Spleen (tissue), 13 donors: ENCODE measurements around the gene OGG1. TPM values are rescaled to one million over a fixed set of nuclear protein-coding genes. Genes with fewer than 3 reads are reported as not detected.

Experiments
- DNase-seq: peaks from one replicate; pipeline ENCODE4 v3.0.0-alpha.2; 2020
- H3K27ac ChIP-seq, 8 donors: fragments of 200-600 bp; sonication (generic) in 7 of 8; 1 replicate in 4 of 8; 2 replicates in 4 of 8; pipeline versions ENCODE4 v1.5.0 to v1.8.0; 2016 to 2021; ENCODE audit warnings: inconsistent platforms in 4 of 8, mild to moderate bottlenecking in 4 of 8, moderate library complexity in 1 of 8
- H3K27me3 ChIP-seq, 7 donors: fragments of 200-600 bp; sonication (generic) in 6 of 7; replicated peaks in 1 of 7; 1 replicate in 4 of 7; 2 replicates in 3 of 7; pipeline versions ENCODE4 v1.5.0 to v1.8.0; 2016 to 2021; ENCODE audit warnings: inconsistent platforms in 3 of 7, mild to moderate bottlenecking in 1 of 7
- H3K36me3 ChIP-seq, 6 donors: fragments of 200-600 bp; sonication (generic) in 5 of 6; 1 replicate in 4 of 6; 2 replicates in 2 of 6; pipeline versions ENCODE4 v1.5.0 to v1.8.0; 2016 to 2021; ENCODE audit warnings: inconsistent platforms in 2 of 6
- H3K4me1 ChIP-seq, 6 donors: fragments of 200-600 bp; sonication (generic) in 5 of 6; 1 replicate in 3 of 6; 2 replicates in 3 of 6; pipeline versions ENCODE4 v1.5.0 to v1.8.0; 2016 to 2021; ENCODE audit warnings: inconsistent platforms in 3 of 6
- H3K4me3 ChIP-seq, 8 donors: fragments of 200-600 bp; sonication (generic) in 7 of 8; 1 replicate in 4 of 8; 2 replicates in 4 of 8; pipeline versions ENCODE4 v1.5.0 to v1.8.0; 2016 to 2021; ENCODE audit warnings: inconsistent platforms in 4 of 8, mild to moderate bottlenecking in 4 of 8, moderate library complexity in 2 of 8
- H3K9me3 ChIP-seq, 8 donors: fragments of 200-600 bp; sonication (generic) in 7 of 8; 1 replicate in 4 of 8; 2 replicates in 4 of 8; pipeline versions ENCODE4 v1.5.0 to v1.8.0; 2016 to 2021; ENCODE audit warnings: inconsistent platforms in 4 of 8
- POLR2A ChIP-seq, 3 donors: fragments of 450-650 bp; IDR thresholded peaks; one replicate each; pipeline ENCODE4 v1.5.1; 2017; ENCODE audit warnings: antibody characterized with exemption in 3 of 3, mild to moderate bottlenecking in 1 of 3
- POLR2AphosphoS5 ChIP-seq, 3 donors: sonication (generic); formaldehyde crosslinking; IDR thresholded peaks; one replicate each; pipeline ENCODE4 v1.5.1; 2017; ENCODE audit warnings: antibody characterized with exemption in 3 of 3
- WGBS, 5 donors: extraction: QIAGEN DNeasy Blood & Tissue Kit in 3 of 5; methylation state at CpG; one replicate each; pipeline versions ENCODE4 v1.1.5 to v1.1.7; 2013 to 2018; 5-methylcytosine and 5-hydroxymethylcytosine counted together
- intact Hi-C: fragments of 100-400 bp; cut with DNase I; formaldehyde crosslinking; loops from one replicate; pipeline ENCODE4 v1.15.0; 2023; ENCODE audit warnings: low total_unique reads
- long read RNA-seq, 2 donors: transcript quantifications; one replicate each; lab custom pipeline, GENCODE V29; 2026
- polyA plus RNA-seq, 3 donors: library from polyadenylated mRNA; stranded (reverse); fragments of 200-250 nt; gene quantifications; one replicate each; pipeline ENCODE4 v1.2.1, GENCODE V29; 2013
- total RNA-seq, 7 donors: library from RNA; depleted of rRNA in 3 of 7; stranded (reverse); fragments of >200 nt in 3 of 7; fragmentation: NEBNext Ultra II Directional in 4 of 7; extraction: Animal tissue kit (Norgen Biotek cat#: 25700) in 4 of 7; gene quantifications; one replicate each; pipeline versions ENCODE4 v1.1.0 to v1.2.1, GENCODE V29; 2016 to 2021
- TF ChIP-seq, protein P1 (sequence below), 11 experiments: fragments of 200-600 bp in 7 of 11; fragments of 450-650 bp in 4 of 11; sonication (generic) in 4 of 11; IDR thresholded peaks in 8 of 11; conservative IDR thresholded peaks in 3 of 11; 1 replicate in 7 of 11; 2 replicates in 4 of 11; pipeline versions ENCODE4 v1.4.0 to v1.8.0; 2016 to 2021; ENCODE audit warnings: antibody characterized with exemption in 11 of 11, inconsistent platforms in 4 of 11, mild to moderate bottlenecking in 1 of 11
- donor health status: healthy with polysubstance abuse.
- donor health status: DM: no; HTN: no; CAD: no; lungs with moderate emphysema.
- donor health status: DM: no; HTN: no; CAD: no.
- donor health status: Bipolar disorder and iron deficiency.
- donor health status: healthy.
- donor health status: DM: no; HTN: no; CAD: no.
- donor health status: DM: yes; HTN: yes; CAD: no.

Gene OGG1
- total RNA-seq (10 to 100 TPM; 22.0 to 34.5 (median 28.1) TPM), polyA plus RNA-seq (10 to 100 TPM in 2 of 3 donors, 1 to 10 TPM in 1; 9.3 to 16.7 (median 15.9) TPM)
- long read RNA-seq, donor 1, full-length matches to known transcripts = 41 of 60 reads
- long read RNA-seq, donor 1, partial matches to known transcripts = 5 of 60 reads
- long read RNA-seq, donor 1, other reads (novel, unspliced or antisense) = 14 of 60 reads
- long read RNA-seq, donor 2, full-length matches to known transcripts = 22 of 22 reads
- long read RNA-seq, donor 2, partial matches to known transcripts = 0 of 22 reads
- long read RNA-seq, donor 2, other reads (novel, unspliced or antisense) = 0 of 22 reads

DNA sequence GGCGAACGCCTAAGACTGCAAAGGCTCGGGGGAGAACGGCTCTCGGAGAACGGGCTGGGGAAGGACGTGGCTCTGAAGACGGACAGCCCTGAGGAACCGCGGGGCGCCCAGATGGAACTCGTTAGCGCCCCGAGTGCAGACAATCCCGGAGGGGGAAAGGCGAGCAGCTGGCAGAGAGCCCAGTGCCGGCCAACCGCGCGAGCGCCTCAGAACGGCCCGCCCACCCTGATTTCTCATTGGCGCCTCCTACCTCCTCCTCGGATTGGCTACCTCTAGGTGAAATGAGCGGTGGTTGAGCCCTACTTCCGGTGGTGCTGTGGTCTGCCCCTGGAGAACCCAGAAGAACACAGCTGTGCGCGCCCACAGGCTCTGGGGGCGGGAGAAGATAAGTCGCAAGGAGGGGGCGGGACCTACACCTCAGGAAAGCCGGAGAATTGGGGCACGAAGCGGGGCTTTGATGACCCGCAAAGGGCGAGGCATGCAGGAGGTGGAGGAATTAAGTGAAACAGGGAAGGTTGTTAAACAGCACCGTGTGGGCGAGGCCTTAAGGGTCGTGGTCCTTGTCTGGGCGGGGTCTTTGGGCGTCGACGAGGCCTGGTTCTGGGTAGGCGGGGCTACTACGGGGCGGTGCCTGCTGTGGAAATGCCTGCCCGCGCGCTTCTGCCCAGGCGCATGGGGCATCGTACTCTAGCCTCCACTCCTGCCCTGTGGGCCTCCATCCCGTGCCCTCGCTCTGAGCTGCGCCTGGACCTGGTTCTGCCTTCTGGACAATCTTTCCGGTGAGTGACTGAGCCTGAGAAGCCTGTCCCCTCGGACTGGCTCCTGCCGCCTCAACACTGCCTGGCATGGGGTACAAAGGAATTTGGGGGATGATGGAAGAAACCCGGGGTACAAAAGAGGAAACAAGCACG lies at the start of gene OGG1:
TSS of gene OGG1 (plus strand) at position 308 of the 911 bp plus-strand sequence. CDS start at position 643, 335 bp downstream.
- 0 to 1% (median 0%) methylated on average over 47 to 60 of the region's 60 CpGs for WGBS, 5 donors
- peak; percentile 98 for DNase-seq
- H3K4me3 ChIP-seq = peak within 1 kb of the TSS; percentile 46 to 86 (median 69)
- H3K36me3 ChIP-seq = peaks cover 3 to 75% (median 46%) of the 10 kb centered on the region in 6 donors
- peaks cover 20 to 63% (median 44%) of the 10 kb centered on the region in 6 donors for H3K4me1 ChIP-seq
- H3K27ac ChIP-seq = peak within 1 kb of the TSS; percentile 78 to 97 (median 94)
- H3K27me3 ChIP-seq = no peaks in the 10 kb centered on the region
- TF ChIP-seq, protein P1, sequence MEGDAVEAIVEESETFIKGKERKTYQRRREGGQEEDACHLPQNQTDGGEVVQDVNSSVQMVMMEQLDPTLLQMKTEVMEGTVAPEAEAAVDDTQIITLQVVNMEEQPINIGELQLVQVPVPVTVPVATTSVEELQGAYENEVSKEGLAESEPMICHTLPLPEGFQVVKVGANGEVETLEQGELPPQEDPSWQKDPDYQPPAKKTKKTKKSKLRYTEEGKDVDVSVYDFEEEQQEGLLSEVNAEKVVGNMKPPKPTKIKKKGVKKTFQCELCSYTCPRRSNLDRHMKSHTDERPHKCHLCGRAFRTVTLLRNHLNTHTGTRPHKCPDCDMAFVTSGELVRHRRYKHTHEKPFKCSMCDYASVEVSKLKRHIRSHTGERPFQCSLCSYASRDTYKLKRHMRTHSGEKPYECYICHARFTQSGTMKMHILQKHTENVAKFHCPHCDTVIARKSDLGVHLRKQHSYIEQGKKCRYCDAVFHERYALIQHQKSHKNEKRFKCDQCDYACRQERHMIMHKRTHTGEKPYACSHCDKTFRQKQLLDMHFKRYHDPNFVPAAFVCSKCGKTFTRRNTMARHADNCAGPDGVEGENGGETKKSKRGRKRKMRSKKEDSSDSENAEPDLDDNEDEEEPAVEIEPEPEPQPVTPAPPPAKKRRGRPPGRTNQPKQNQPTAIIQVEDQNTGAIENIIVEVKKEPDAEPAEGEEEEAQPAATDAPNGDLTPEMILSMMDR (IDR thresholded peaks at IDR 0.05 in 8 of 11, conservative IDR thresholded peaks at IDR 0.05 in 3 of 11) = peak in 2 of 11 experiments; percentile 10 to 17
- TF ChIP-seq POLR2AphosphoS5 (IDR thresholded peaks at IDR 0.05) = peak; percentile 90 to 94 (median 93)
- peak in 1 of 3 donors; percentile 3 for TF ChIP-seq POLR2A (IDR thresholded peaks at IDR 0.05)
- no peaks in the 10 kb centered on the region for H3K9me3 ChIP-seq
- intact Hi-C loops = no loop called here

- Histone ChIP-seq H3K27ac (no peak overlapping the region), H3K27me3 (peaks cover 0 to 28% (median 19%) of the 10 kb centered on the region in 7 donors), H3K9me3 (no peaks in the 10 kb centered on the region), H3K4me1 (peaks cover 10 to 22% (median 18%) of the 10 kb centered on the region in 6 donors), H3K36me3 (peaks cover 0 to 77% (median 73%) of the 10 kb centered on the region in 6 donors), H3K4me3 (no peak overlapping the region)
- WGBS, 5 donors = 78 to 90% (median 82%) methylated on average over 2 of the region's 2 CpGs
- TF ChIP-seq POLR2A (IDR thresholded peaks at IDR 0.05) = no peak
- TF ChIP-seq POLR2AphosphoS5 (IDR thresholded peaks at IDR 0.05) = no peak
- TF ChIP-seq, protein P1 (IDR thresholded peaks at IDR 0.05 in 8 of 11, conservative IDR thresholded peaks at IDR 0.05 in 3 of 11) = no peak
- intact Hi-C loops = no loop called here
- peak; percentile 8 for DNase-seq
Measured at GRCh38 chr3:9700536-9700935, 49.2 kb upstream of the OGG1 start.

DNA sequence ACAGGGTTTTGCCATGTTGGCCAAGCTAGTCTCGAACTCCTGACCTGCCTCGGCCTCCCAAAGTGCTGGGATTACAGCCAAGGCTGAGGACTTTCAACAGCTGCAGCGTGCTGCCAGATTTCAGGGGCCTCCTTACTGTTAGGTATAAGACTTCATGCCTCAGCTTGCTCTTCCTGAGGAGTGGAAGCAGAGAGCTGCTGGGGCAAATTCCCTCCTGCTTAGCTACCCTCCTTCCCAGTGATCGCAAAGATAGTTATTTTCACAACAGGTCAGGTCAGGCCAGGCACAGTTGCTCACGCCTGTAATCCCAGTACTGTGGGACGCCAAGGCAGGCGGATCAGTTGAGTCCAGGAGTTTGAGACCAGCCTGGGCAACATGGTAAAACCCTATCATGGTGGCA lies 48.7 kb upstream of the OGG1 start:
- H3K27ac ChIP-seq = no peak overlapping the region
- 91 to 97% (median 93%) methylated on average over 6 to 7 of the region's 7 CpGs for WGBS, 5 donors
- H3K4me3 ChIP-seq = no peak overlapping the region
- DNase-seq = peak; percentile 23
- H3K9me3 ChIP-seq = no peaks in the 10 kb centered on the region
- H3K27me3 ChIP-seq = peaks cover 0 to 32% (median 19%) of the 10 kb centered on the region in 7 donors
- intact Hi-C loops = no loop called here
- H3K4me1 ChIP-seq = peaks cover 10 to 22% (median 18%) of the 10 kb centered on the region in 6 donors
- TF ChIP-seq POLR2A (IDR thresholded peaks at IDR 0.05) = no peak
- no peak for TF ChIP-seq POLR2AphosphoS5 (IDR thresholded peaks at IDR 0.05)
- TF ChIP-seq, protein P1 (IDR thresholded peaks at IDR 0.05 in 8 of 11, conservative IDR thresholded peaks at IDR 0.05 in 3 of 11) = no peak
- peaks cover 0 to 72% (median 68%) of the 10 kb centered on the region in 6 donors for H3K36me3 ChIP-seq
